AG09319 (cell line): ENCODE results near the gene GALT.

ENCODE experiments used
- DNase-seq: peaks from one replicate; pipeline ENCODE4 v3.0.0-alpha.2; 2010; ENCODE audit warnings: low read depth; ENCODE audit errors: extremely low read depth
- CTCF ChIP-seq: IDR thresholded peaks from 2 replicates; pipeline ENCODE4 v1.5.1; 2011; ENCODE audit warnings: low read depth, mild to moderate bottlenecking, inconsistent platforms, low read length, moderate library complexity

Gene GALT

GRCh38 chr9:34655394-34655793 lies 8.9 kb downstream of the GALT start:
- no peak for TF ChIP-seq CTCF
- DNase-seq: no peak

- no peak for DNase-seq
- TF ChIP-seq CTCF: no peak
Measured at GRCh38 chr9:34656992-34657391, 10.5 kb downstream of the GALT start.

- DNase-seq: no peak
- no peak for TF ChIP-seq CTCF
Measured at GRCh38 chr9:34658461-34658860, 12.0 kb downstream of the GALT start.

GRCh38 chr9:34659592-34660253 lies 13.2 kb downstream of the GALT start:
- DNase-seq: no peak
- TF ChIP-seq CTCF: no peak

- DNase-seq: no peak
- TF ChIP-seq CTCF: no peak
Measured at GRCh38 chr9:34662526-34663302, 16.2 kb downstream of the GALT start, which contains the start of gene CCL27. TSS of gene CCL27 (minus strand) at chr9:34662657. CDS start at chr9:34662633, 24 bp downstream.

- no peak for TF ChIP-seq CTCF
- no peak for DNase-seq
Measured at GRCh38 chr9:34663303-34663605, 16.8 kb downstream of the GALT start.

GRCh38 chr9:34664281-34665066 lies 18.0 kb downstream of the GALT start:
- peak; percentile 44 for DNase-seq
- peak; percentile 98 for TF ChIP-seq CTCF
